HepG2 (cell line): ENCODE measurements around the gene EIF4E. TPM values are rescaled to one million over a fixed set of nuclear protein-coding genes. Genes with fewer than 3 reads are reported as not detected.

ENCODE experiments used
- CBX2 ChIP-seq, 2 experiments: fragments of 200-600 bp in 1 of 2; sonication (generic); formaldehyde crosslinking in 1 of 2; IDR thresholded peaks; 2 replicates each; pipeline versions ENCODE4 v1.7.0 to v1.8.1; 2018 to 2022; ENCODE audit warnings: low read depth in 2 of 2, low read length in 1 of 2, mild to moderate bottlenecking in 1 of 2, missing genetic modification reagents in 1 of 2
- CENPT ChIP-seq: sonication (generic); formaldehyde crosslinking; IDR thresholded peaks from 2 replicates; pipeline ENCODE4 v1.8.0; 2022; ENCODE audit warnings: low read depth, mild to moderate bottlenecking, moderate library complexity, missing genetic modification reagents
- ERF ChIP-seq: IDR thresholded peaks from 2 replicates; pipeline ENCODE4 v1.6.1; 2018; ENCODE audit warnings: missing biosample characterization, missing genetic modification reagents
- GFI1 ChIP-seq: sonication (generic); formaldehyde crosslinking; IDR thresholded peaks from 2 replicates; pipeline ENCODE4 v1.5.0; 2020; ENCODE audit warnings: missing genetic modification reagents, mild to moderate bottlenecking, borderline replicate concordance
- ISL2 ChIP-seq: sonication (generic); formaldehyde crosslinking; IDR thresholded peaks from 2 replicates; pipeline ENCODE4 v1.5.0; 2020; ENCODE audit warnings: missing genetic modification reagents
- NFATC3 ChIP-seq: sonication (generic); formaldehyde crosslinking; IDR thresholded peaks from 2 replicates; pipeline ENCODE4 v1.5.1; 2020; ENCODE audit warnings: mild to moderate bottlenecking, missing genetic modification reagents
- NFYC ChIP-seq: IDR thresholded peaks from 2 replicates; pipeline ENCODE4 v1.6.1; 2016; ENCODE audit warnings: missing genetic modification reagents, missing compliant biosample characterization
- NR2C2 ChIP-seq: sonication (generic); formaldehyde crosslinking; IDR thresholded peaks from 2 replicates; pipeline ENCODE4 v1.4.0; 2020; ENCODE audit warnings: missing genetic modification reagents, mild to moderate bottlenecking, moderate library complexity, borderline replicate concordance
- POLR2A ChIP-seq, 2 experiments: IDR thresholded peaks; 2 replicates each; pipeline ENCODE4 v1.6.1; 2011; ENCODE audit warnings: low read depth in 2 of 2, low read length in 2 of 2, mild to moderate bottlenecking in 1 of 2, moderate library complexity in 1 of 2; ENCODE audit not compliant: insufficient read depth in 1 of 2
- PRDM10 ChIP-seq: sonication (generic); formaldehyde crosslinking; IDR thresholded peaks from 2 replicates; pipeline ENCODE4 v1.4.0; 2020; ENCODE audit warnings: low read depth, missing genetic modification reagents
- RFX1 ChIP-seq: fragments of 450-650 bp; IDR thresholded peaks from 2 replicates; pipeline ENCODE4 v1.6.1; 2017
- SAFB2 ChIP-seq: sonication (generic); formaldehyde crosslinking; IDR thresholded peaks from 2 replicates; pipeline ENCODE4 v1.5.1; 2020; ENCODE audit warnings: missing genetic modification reagents, low read depth, mild to moderate bottlenecking, borderline replicate concordance
- TP53 ChIP-seq: sonication (generic); formaldehyde crosslinking; conservative IDR thresholded peaks from 2 replicates; pipeline ENCODE4 v1.4.0; 2020; ENCODE audit warnings: missing genetic modification reagents
- ZBTB1 ChIP-seq: sonication (generic); formaldehyde crosslinking; IDR thresholded peaks from 2 replicates; pipeline ENCODE4 v1.4.0; 2020; ENCODE audit warnings: missing genetic modification reagents, borderline replicate concordance
- ZBTB33 ChIP-seq: sonication (generic); formaldehyde crosslinking; IDR thresholded peaks from 2 replicates; pipeline ENCODE4 v1.4.0; 2020; ENCODE audit warnings: missing genetic modification reagents
- ZNF10 ChIP-seq: sonication (generic); formaldehyde crosslinking; IDR thresholded peaks from 2 replicates; pipeline ENCODE4 v1.4.0; 2020; ENCODE audit warnings: mild to moderate bottlenecking, low read depth, missing genetic modification reagents, borderline replicate concordance
- ZNF280D ChIP-seq: sonication (generic); formaldehyde crosslinking; IDR thresholded peaks from 2 replicates; pipeline ENCODE4 v1.5.1; 2020; ENCODE audit warnings: mild to moderate bottlenecking, missing genetic modification reagents
- ZNF331 ChIP-seq: sonication (generic); formaldehyde crosslinking; IDR thresholded peaks from 2 replicates; pipeline ENCODE4 v1.4.0; 2020; ENCODE audit warnings: missing genetic modification reagents
- ZNF552 ChIP-seq: sonication (generic); formaldehyde crosslinking; IDR thresholded peaks from 2 replicates; pipeline ENCODE4 v1.9.0; 2022; ENCODE audit warnings: missing genetic modification reagents, mild to moderate bottlenecking, borderline replicate concordance
- ZNF562 ChIP-seq: sonication (generic); formaldehyde crosslinking; IDR thresholded peaks from 2 replicates; pipeline ENCODE4 v1.8.0; 2022; ENCODE audit warnings: missing genetic modification reagents, borderline replicate concordance
- ZNF703 ChIP-seq: sonication (generic); formaldehyde crosslinking; IDR thresholded peaks from 2 replicates; pipeline ENCODE4 v1.5.1; 2020; ENCODE audit warnings: missing genetic modification reagents, mild to moderate bottlenecking, moderate library complexity, borderline replicate concordance
- ZNF713 ChIP-seq: sonication (generic); formaldehyde crosslinking; IDR thresholded peaks from 2 replicates; pipeline ENCODE4 v1.4.0; 2020; ENCODE audit warnings: mild to moderate bottlenecking, missing genetic modification reagents
- polyA plus RNA-seq, 8 experiments: library from polyadenylated mRNA; depleted of rRNA in 3 of 8; stranded (reverse) in 7 of 8; unstranded in 1 of 8; fragments of >200 nt; fragmentation: Illumina TruSeq in 4 of 8; extraction: Trizol in 4 of 8; gene quantifications; 2 replicates each; pipeline versions ENCODE4 v1.2.1 to v1.2.3, GENCODE V29; 2011 to 2016; ENCODE audit warnings: low read depth in 4 of 8, missing spikeins in 1 of 8, mixed read lengths in 1 of 8; ENCODE audit not compliant: insufficient read depth in 1 of 8
- total RNA-seq, 5 experiments: library from RNA; depleted of rRNA; stranded (reverse); fragments of >200 nt; fragmentation: Illumina TruSeq; extraction: Trizol; gene quantifications; 2 replicates each; pipeline ENCODE4 v1.2.3, GENCODE V29; 2016; ENCODE audit warnings: low read depth in 1 of 5

The EIF4E gene
- total and polyA plus RNA-seq, 2 of the 13 experiments (the other 11 are each of a cell fraction or from before 2014, with no cell fraction given) = 50.8 to 194 TPM

- no peak for TF ChIP-seq ZNF280D
- no peak for TF ChIP-seq NFATC3 (CRISPR knock-in tag)
- TF ChIP-seq ZNF713 (CRISPR knock-in tag) = no peak
- no peak for TF ChIP-seq GFI1
- TF ChIP-seq NR2C2 (CRISPR knock-in tag) = no peak
- no peak for TF ChIP-seq NFYC (CRISPR knock-in tag)
- no peak for TF ChIP-seq CENPT (CRISPR knock-in tag)
- no peak for TF ChIP-seq ISL2
- TF ChIP-seq PRDM10 (CRISPR knock-in tag) = 0 out of 2 replicates have a peak, but pooled peaks have one; percentile 13
- TF ChIP-seq ZNF10 (CRISPR knock-in tag) = no peak
- no peak for TF ChIP-seq CBX2 (IDR thresholded peaks at IDR 0.05; ENCODE audit: low read depth, low read length)
- no peak for TF ChIP-seq CBX2 (CRISPR knock-in tag; IDR thresholded peaks at IDR 0.05; ENCODE audit: low read depth)
- TF ChIP-seq ZNF331 (CRISPR knock-in tag) = 0 out of 2 replicates have a peak, but pooled peaks have one; percentile 32
- TF ChIP-seq TP53 (CRISPR knock-in tag) = no peak
- no peak for TF ChIP-seq ZNF552
- TF ChIP-seq ERF (CRISPR knock-in tag) = no peak
- TF ChIP-seq ZNF562 (CRISPR knock-in tag) = no peak
- TF ChIP-seq ZBTB1 (CRISPR knock-in tag) = no peak
- TF ChIP-seq ZBTB33 (CRISPR knock-in tag) = no peak
- TF ChIP-seq RFX1 = no peak
- no peak for TF ChIP-seq ZNF703 (CRISPR knock-in tag)
- peak; percentile 66 to 92; a peak in 3 of 4 replicates for TF ChIP-seq POLR2A (IDR thresholded peaks at IDR 0.05; ENCODE audit: insufficient read depth in 1 of 2, low read depth in 2 of 2, low read length in 2 of 2)
- TF ChIP-seq SAFB2 (CRISPR knock-in tag) = peak; percentile 15; the same call in 1 of the 2 replicates
Measured at GRCh38 chr4:98928131-98928504, 815 bp downstream of the EIF4E start (continued).
